Effector memory CD4-positive, alpha-beta T cell (primary cell): ENCODE results near the gene NFKBIE.

ENCODE experiments used
- DNase-seq, 3 donors: peaks; one replicate each; pipeline ENCODE4 v3.0.0-alpha.2; 2020
- H3K27ac ChIP-seq: 2 replicates; pipeline ENCODE4 v1.7.0; 2013; ENCODE audit warnings: mild to moderate bottlenecking, low read length, moderate library complexity; ENCODE audit not compliant: insufficient read depth, poor library complexity, severe bottlenecking
- H3K27me3 ChIP-seq: replicated peaks from 2 replicates; pipeline ENCODE4 v1.7.0; 2013; ENCODE audit warnings: mild to moderate bottlenecking, low read length; ENCODE audit not compliant: insufficient read depth, control insufficient read depth, poor library complexity, severe bottlenecking
- H3K36me3 ChIP-seq: 2 replicates; pipeline ENCODE4 v1.7.0; 2013; ENCODE audit warnings: mild to moderate bottlenecking, low read length, moderate library complexity; ENCODE audit not compliant: control insufficient read depth, insufficient read depth
- H3K4me1 ChIP-seq: 2 replicates; pipeline ENCODE4 v1.7.0; 2013; ENCODE audit warnings: low read length, mild to moderate bottlenecking; ENCODE audit not compliant: control insufficient read depth, insufficient read depth, poor library complexity, severe bottlenecking
- H3K4me3 ChIP-seq: 2 replicates; pipeline ENCODE4 v1.7.0; 2013; ENCODE audit warnings: low read length, low read depth, mild to moderate bottlenecking; ENCODE audit not compliant: insufficient read depth, poor library complexity, severe bottlenecking
- H3K9me3 ChIP-seq: 2 replicates; pipeline ENCODE4 v1.7.0; 2013; ENCODE audit warnings: mild to moderate bottlenecking, low read length, moderate library complexity; ENCODE audit not compliant: control insufficient read depth

NFKBIE gene

GRCh38 chr6:44221291-44221960, 43.9 kb downstream of the NFKBIE start:
- Histone ChIP-seq H3K27me3 (peaks cover 4% of the 10 kb centered on the region), H3K27ac (no peak overlapping the region), H3K36me3 (no peaks in the 10 kb centered on the region), H3K4me3 (no peak overlapping the region), H3K4me1 (peaks cover 18% of the 10 kb centered on the region), H3K9me3 (no peaks in the 10 kb centered on the region)
- peak; percentile 45 to 66 (median 53) for DNase-seq

- no peaks in the 10 kb centered on the region for H3K36me3 ChIP-seq
- no peak overlapping the region for H3K4me3 ChIP-seq
- peaks cover 4% of the 10 kb centered on the region for H3K27me3 ChIP-seq
- no peaks in the 10 kb centered on the region for H3K9me3 ChIP-seq
- no peak overlapping the region for H3K27ac ChIP-seq
- DNase-seq: no peak
- H3K4me1 ChIP-seq: peaks cover 18% of the 10 kb centered on the region
These were observed 44.4 kb downstream of the NFKBIE start for GRCh38 chr6:44220913-44221290.

- peaks cover 18% of the 10 kb centered on the region for H3K4me1 ChIP-seq
- H3K9me3 ChIP-seq: no peaks in the 10 kb centered on the region
- H3K27me3 ChIP-seq: peaks cover 4% of the 10 kb centered on the region
- H3K27ac ChIP-seq: no peak overlapping the region
- H3K4me3 ChIP-seq: no peak overlapping the region
- H3K36me3 ChIP-seq: no peaks in the 10 kb centered on the region
- DNase-seq: no peak
These were observed 45.3 kb downstream of the NFKBIE start for GRCh38 chr6:44219815-44220784.

- no peak overlapping the region for H3K27ac ChIP-seq
- H3K4me3 ChIP-seq: peak overlapping the region; percentile 17
- no peaks in the 10 kb centered on the region for H3K36me3 ChIP-seq
- peaks cover 15% of the 10 kb centered on the region for H3K4me1 ChIP-seq
- H3K9me3 ChIP-seq: no peaks in the 10 kb centered on the region
- peaks cover 4% of the 10 kb centered on the region for H3K27me3 ChIP-seq
- DNase-seq: no peak
These were observed 46.1 kb downstream of the NFKBIE start for GRCh38 chr6:44219053-44219814.

GRCh38 chr6:44217332-44218143, 47.8 kb downstream of the NFKBIE start:
- Histone ChIP-seq H3K27me3 (peaks cover 4% of the 10 kb centered on the region), H3K9me3 (no peaks in the 10 kb centered on the region), H3K4me3 (no peak overlapping the region), H3K36me3 (no peaks in the 10 kb centered on the region), H3K4me1 (peaks cover 7% of the 10 kb centered on the region), H3K27ac (no peak overlapping the region)
- no peak for DNase-seq

DNA sequence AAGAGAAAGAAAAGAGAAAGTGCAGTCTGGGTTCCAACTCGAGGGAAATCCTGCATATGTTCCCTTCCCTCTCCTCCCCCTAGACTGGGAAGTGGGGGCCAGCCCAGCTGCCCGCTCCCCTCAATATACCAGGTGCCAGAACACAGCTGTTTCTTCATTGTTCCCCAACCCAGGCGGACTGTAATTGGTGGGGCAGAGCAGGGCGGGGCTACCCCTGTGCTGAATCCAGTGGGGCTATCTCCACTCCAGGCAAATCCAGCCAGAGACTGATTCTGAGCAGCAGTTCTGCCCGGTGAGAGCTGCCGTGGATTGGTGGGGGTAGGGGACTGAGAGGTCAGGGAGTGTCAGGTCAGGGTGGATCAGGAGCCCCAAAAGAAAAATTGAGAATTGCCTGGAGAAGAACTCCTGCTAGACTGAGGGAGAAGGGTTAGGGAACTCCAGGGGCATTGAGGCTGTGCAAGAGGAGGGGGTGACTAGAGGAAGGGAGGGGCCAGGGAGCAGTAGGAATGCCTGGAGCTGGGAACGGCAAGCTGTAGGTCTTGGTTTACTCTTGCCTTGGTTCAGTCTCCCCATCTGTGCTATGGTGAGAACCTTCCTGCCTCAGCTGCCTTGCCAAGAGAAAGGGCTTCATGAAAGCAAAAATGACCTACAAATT, 48.5 kb downstream of the NFKBIE start, which contains the start of gene MYMX:
MYMX (plus strand) TSS at position 250 of the 655 bp plus-strand sequence. CDS start 546 bp downstream, outside the sequence.
- no peak for DNase-seq
- H3K4me3 ChIP-seq: no peak within 1 kb of the TSS
- H3K4me1 ChIP-seq: peaks cover 7% of the 10 kb centered on the region
- no peaks in the 10 kb centered on the region for H3K9me3 ChIP-seq
- H3K27ac ChIP-seq: no peak within 1 kb of the TSS
- peaks cover 4% of the 10 kb centered on the region for H3K27me3 ChIP-seq
- no peaks in the 10 kb centered on the region for H3K36me3 ChIP-seq

DNA sequence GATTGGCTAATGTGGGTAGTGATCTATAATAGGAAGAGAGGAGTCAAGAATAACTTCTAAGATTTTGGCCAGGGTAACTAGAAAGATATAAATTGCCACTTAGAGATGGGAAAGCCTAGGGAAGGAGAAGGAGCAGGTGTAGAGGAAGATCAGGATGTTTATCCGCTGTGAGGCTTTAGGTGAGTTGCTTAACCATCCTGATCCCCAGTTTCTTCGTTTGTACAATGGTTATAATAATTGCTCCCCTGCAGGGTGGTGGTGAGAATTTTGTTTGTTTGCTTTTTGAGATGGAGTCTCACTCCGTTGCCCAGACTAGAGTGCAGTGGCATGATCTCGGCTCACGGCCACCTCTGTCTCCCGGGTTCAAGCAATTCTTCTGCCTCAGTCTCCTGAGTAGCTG, 51.0 kb downstream of the NFKBIE start:
- Histone ChIP-seq H3K27ac (no peak overlapping the region), H3K36me3 (no peaks in the 10 kb centered on the region), H3K27me3 (no peaks in the 10 kb centered on the region), H3K4me1 (peaks cover 4% of the 10 kb centered on the region), H3K4me3 (no peak overlapping the region), H3K9me3 (no peaks in the 10 kb centered on the region)
- DNase-seq: no peak

DNA sequence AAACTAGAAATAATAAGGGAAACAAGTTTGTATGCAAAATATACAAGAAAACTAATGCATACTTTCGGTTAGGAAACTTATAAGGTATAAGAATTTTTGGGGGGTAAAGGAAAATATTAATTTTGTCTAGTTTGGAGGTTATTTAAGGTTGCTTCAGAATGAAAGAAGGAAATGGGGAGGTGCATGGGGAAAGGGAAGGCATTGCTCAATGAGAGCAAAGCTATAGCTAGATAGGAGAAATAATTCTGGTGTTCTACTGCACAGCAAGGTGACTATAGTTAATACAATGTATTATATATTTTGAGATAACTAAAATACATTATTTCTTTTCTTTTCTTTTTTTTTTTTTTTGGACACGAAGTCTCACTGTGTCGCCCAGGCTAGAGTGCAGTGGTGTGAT, 54.1 kb downstream of the NFKBIE start:
- no peak overlapping the region for H3K27ac ChIP-seq
- DNase-seq: no peak
- no peaks in the 10 kb centered on the region for H3K36me3 ChIP-seq
- H3K4me1 ChIP-seq: no peaks in the 10 kb centered on the region
- no peaks in the 10 kb centered on the region for H3K9me3 ChIP-seq
- no peak overlapping the region for H3K4me3 ChIP-seq
- no peaks in the 10 kb centered on the region for H3K27me3 ChIP-seq
